GM19463 (cell line): ENCODE measurements around the gene SPATA24.
"Not testable (repeated sequence)": the region's sequence is repeated elsewhere in the genome, so short reads cannot be mapped to it uniquely, and the experiment has no call there.

Source experiments
- ATAC-seq: cut with Tn5 transposase; IDR thresholded peaks from one replicate; pipeline ENCODE4 v1.9.1; 2021; ENCODE audit warnings: mild to moderate bottlenecking, moderate library complexity; ENCODE audit not compliant: unreplicated experiment

SPATA24 gene

DNA sequence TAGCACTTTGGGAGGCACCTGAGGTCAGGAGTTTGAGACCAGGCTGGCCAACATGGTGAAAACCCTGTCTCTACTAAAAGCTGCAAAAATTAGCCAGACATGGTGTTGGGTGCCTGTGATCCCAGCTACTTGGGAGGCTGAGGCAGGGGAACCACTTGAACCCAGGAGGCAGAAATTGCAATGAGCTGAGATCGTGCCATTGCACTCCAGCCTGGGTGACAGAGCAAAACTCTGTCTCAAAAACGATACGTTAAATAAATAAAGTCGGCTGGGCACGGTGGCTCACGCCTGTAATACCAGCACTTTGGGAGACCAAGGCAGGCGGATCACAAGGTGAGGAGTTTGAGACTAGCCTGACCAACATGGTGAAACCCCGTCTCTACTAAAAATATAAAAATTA is 48.0 kb downstream of the SPATA24 start:
- not testable (repeated sequence) for ATAC-seq

DNA sequence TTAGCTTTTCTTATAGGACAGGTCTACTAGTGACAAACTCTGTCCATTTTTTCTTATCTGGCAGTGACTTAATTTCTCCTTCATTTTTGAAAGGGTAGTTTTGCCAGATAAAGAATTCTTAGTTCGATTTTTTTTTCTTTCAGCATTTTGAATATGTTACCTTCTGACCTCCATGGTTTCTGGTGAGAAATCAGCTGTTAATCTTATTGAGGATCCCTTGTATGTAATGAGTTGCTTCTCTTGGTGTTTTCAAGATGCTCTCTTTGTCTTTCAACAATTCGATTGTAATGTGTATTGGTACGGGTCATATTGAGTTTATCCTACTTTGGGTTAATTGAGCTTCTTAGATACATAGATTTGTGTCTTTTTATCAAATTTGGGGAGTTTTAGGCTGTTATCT is 49.7 kb downstream of the SPATA24 start:
- no peak for ATAC-seq

DNA sequence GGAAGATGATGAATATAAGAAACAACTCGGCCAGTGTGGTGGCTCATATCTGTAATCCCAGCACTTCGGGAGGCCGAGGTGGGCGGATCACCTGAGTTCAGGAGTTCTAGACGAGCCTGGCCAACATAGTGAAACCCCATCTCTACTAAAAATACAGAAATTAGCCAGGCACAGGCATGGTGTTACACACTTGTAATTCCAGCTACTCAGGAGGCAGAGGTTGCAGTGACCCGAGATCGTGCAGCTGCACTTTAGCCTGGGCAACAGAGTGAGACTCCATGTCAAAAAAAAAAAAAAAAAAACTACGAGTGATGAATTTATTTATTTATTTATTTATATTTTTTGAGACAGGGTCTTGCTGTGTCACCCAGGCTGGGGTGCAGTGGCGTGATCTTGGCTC is 56.0 kb downstream of the SPATA24 start:
- not testable (repeated sequence) for ATAC-seq
